HG03103 (cell line): ENCODE measurements around the gene SLC5A4.
"Not testable (repeated sequence)": the region's sequence is repeated elsewhere in the genome, so short reads cannot be mapped to it uniquely, and the experiment has no call there.

Experiments used
- ATAC-seq: cut with Tn5 transposase; IDR thresholded peaks from one replicate; pipeline ENCODE4 v1.9.1; 2021; ENCODE audit warnings: low read depth; ENCODE audit not compliant: unreplicated experiment

SLC5A4 gene

DNA sequence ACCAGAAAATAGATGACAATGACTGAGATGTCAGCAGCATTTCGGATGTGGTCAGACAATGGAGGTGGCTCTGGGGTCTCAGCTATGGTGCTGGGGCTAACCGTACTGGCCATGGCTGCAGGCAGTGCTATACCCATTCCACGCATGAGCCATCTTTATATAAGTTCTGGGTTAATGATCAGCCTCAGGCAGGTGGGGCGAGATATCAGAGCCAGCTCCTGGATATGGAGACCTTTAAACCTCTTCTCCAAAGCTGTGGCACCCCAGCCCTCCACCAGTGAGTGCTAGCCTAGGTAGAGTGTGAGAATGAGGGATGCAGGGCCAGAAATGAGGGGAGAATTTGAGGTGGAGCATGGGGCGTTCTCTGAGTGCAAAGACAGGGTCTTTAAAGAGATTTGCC is at the start of gene SLC5A4:
SLC5A4 (minus strand) TSS at position 131 of the 400 bp plus-strand sequence; CDS start at position 113, 18 bp downstream.
- no peak for ATAC-seq

- ATAC-seq: not testable (repeated sequence)
These were observed 38.8 kb upstream of the SLC5A4 start for GRCh38 chr22:32293921-32294320.

DNA sequence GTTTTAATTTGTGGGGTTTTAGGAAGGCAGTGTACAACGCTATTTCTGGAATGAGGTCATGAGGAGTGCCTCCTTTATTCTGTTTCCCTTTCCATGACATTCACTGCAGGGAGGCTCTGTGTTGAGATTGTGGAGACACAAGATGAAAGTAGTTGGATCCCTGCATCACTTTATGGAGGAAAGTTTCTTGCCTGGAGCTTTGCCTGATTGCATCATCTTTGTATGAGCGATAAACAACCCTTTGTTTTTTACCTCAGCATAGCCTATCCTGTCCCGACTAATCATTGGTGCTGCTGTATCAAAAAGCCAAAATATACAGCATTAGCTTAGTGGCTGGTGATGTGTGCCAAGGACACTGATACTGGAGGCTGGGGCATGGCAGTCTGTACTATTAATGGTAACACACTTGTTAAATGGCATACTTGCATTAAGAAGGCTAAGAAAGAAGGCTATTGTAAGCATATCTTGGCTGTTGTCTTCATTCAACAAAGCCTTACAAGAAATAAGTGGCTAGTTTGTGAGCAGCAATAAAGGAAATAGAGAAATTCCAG is 31.2 kb upstream of the SLC5A4 start:
- no peak for ATAC-seq

- no peak for ATAC-seq
These were observed 25.9 kb upstream of the SLC5A4 start for GRCh38 chr22:32281072-32281471.

- ATAC-seq: not testable (repeated sequence)
These were observed 20.2 kb upstream of the SLC5A4 start for GRCh38 chr22:32275353-32275752.

- no peak for ATAC-seq
These were observed 16.2 kb upstream of the SLC5A4 start for GRCh38 chr22:32271389-32271788.

GRCh38 chr22:32270641-32271369 is 15.7 kb upstream of the SLC5A4 start:
- ATAC-seq: no peak

DNA sequence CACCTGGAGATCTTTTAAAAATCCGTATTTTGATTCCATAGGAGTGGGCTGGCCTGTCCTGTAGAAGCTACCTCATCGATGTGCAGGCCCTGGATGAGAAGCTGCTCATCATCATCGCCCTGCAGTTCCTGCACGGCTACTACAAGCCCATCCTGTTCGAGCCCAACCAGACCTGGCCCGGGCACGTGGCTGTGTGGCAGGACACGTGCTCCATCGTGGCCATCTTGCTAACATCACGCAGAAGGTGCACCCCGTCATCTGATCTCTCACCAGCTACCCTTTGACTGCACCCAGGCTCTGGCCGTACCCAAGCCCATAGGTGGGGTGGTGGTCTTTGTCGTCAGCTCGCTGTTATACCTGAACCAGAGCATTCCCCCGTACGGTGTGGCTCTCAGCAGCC is 14.2 kb upstream of the SLC5A4 start:
- ATAC-seq: no peak

DNA sequence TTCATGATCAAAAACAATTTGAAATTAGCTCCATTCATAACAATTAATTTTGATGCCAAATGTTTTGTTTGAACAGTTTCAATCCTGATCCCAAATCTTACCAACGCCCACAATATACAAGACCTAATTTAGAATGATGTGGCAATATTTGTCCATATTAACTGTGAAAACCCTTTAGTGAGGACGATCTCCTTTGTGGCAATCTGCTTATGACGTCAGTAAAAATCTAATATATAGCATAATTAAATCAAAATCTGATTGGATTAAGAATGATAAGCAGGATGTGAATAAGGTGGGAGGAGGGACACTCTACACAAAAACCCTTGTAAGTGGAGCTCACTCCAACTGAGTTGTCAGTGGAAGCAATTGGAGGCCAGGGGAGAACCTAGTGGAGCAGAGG is 11.9 kb upstream of the SLC5A4 start:
- no peak for ATAC-seq

DNA sequence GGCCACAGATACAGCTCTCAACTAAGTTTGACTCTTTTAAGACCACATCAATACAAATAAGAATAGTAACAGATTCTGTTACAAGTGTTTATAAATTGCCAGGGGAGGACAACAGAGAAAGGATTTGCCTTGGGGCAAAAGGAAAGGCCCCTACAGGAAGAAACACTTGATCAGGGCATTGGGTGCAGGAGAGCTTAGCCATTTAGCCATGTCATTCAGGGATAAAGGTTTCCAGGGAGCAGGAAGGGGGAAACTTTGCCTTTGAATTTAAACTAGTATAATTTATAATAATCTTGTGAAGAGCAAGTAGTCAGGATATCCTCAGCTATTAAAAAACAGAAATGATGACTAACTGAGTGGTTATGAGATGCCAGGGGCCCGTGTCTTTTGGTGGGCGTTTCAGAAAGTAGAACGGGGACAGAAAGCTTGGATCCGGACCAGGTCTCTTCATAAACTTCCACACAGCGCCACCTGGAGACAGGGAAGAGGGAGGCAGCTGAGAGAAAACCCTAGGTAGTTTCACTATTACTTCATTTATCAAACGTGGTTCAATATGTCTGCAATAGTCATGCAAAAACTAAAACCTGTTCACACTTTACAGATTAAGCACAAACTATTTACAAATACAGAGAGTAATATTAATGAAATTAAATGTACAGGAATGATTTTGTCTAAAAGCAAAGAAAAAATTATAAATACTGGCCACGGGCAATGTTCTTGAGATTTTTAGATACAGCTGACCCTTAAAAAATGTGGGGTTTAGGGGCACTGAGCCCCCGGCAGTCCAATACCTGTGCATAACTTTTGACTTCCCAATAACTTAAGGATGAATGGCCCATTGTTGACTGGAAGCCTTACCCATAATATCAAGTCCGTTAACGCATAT is 11.0 kb upstream of the SLC5A4 start:
- ATAC-seq: no peak

DNA sequence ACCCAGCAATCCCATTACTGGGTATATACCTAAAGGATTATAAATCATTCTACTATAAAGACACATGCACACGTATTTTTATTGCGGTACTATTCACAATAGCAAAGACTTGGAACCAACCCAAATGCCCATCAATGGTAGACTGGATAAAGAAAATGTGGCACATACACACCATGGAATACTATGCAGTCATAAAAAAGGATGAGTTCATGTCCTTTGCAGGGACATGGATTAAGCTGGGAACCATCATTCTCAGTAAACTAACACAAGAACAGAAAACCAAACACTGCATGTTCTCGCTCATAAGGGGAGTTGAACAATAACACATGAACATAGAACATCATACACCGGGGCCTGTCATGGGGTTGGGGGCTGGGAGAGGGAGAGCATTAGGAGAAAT is 8.5 kb upstream of the SLC5A4 start:
- ATAC-seq: not testable (repeated sequence)

DNA sequence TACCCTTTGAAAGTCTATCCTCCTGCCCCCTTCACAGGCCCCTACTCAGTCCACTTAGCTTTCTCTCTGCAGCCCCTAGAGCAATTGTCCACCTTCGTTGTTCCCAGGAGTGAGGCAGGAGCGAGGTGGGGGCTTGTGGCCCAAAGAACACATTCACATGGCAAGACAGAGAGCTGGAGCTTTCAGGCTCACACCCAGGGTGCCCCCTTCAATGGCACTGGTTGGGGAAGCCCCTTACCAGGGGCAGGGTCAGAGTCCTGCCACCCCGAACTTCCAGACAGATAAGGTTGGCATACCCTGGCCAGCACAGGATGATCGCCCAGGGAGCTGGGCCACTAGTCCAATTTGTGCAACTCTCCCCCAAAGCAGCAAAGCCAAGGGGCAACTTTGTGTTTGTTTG is 6.2 kb upstream of the SLC5A4 start:
- no peak for ATAC-seq

DNA sequence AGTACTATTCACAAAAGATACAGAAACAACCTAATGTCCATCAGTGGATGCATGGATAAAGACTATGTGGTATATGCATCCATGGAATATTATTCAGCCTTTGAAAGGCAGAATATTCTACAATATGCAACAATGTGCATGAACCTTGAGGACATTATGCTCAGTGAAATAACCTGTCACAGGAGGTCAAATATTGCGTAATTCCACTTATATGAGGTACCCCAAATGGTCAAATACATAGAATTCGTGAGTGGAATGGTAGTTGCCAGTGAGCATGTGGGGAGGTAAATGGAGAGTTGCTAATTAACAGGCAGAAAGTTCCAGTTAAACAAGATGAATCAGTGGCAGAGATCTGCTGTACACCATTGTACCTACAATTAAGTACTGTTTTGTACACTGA is 3.6 kb upstream of the SLC5A4 start:
- ATAC-seq: no peak

GRCh38 chr22:32255726-32256125 is 579 bp upstream of the SLC5A4 start:
- no peak for ATAC-seq

DNA sequence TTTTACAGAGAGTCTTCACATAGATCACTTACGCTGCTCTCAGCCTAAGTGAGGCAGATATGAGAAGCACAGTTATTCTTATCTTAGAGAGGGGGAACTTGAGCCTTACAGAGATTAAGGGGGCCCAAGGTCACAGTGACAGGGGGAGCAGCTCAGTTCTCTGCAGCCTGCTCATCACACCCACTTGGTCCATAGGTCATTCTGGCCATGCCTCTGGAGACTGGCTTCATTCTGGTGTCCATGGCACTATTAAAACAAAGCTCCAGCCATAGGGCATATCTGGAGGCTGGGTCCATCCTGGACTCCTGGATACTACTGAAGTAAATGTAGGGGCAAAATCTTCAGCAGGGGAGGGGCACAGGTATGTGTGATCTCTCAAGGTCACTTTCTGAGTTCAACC is 5.9 kb downstream of the SLC5A4 start:
- no peak for ATAC-seq

DNA sequence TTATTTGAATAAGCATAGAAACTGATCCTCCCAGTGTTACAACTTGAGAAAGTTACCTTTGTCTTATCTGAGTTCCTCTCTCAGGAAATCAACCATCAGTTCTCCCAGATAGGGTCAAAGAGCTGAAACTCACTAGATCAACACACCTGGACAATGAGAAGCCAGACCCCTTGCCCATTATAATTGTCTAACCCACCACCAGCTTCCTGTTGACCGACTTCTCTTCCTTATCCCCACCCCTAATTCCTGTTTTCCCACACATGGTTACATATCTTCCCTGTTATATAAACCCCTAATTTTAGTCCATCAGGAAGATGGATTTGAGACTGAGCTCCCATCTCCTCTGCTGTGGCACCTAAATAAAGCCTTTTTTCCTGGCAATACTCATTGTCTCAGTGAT is 6.9 kb downstream of the SLC5A4 start:
- no peak for ATAC-seq

- ATAC-seq: no peak
These were observed 9.0 kb downstream of the SLC5A4 start for GRCh38 chr22:32246166-32246565.

- ATAC-seq: no peak
These were observed 10.1 kb downstream of the SLC5A4 start for GRCh38 chr22:32245042-32245441.

DNA sequence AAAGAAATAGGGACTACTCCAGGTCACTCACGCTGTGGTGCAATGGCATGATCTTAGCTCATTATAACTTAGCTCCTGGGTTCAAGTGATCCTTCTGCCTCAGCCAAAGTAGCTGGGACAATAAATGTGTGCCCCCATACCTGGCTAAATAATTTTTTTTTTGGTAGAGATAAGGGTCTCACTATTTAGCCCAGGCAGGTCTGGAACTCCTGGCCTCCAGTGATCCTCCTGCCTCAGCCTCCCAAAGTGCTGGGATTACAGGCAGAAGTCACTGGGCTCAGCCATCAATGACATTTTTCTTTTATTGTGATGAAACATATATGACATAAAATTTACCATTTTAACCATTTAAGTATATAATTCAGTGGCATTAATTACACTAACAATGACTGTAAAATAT is 10.6 kb downstream of the SLC5A4 start:
- ATAC-seq: no peak

DNA sequence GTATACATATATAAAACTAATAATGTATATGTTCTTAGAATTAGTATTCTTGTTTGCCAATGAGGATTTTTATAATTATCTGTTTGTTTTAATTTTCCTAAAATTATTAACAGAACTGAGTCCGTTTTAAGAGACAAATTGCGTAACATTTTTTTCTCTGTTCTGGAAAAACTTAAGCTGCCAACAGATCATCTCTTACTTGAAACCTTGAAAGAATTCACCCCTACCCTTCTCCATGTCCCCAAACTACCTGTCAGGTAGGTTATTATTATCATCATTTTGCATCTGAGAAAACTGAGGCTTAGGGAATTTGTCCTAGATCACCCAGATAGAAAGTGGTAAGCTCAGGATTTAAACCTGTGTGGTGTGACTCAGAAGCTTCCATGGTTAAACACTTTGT is 14.7 kb downstream of the SLC5A4 start:
- no peak for ATAC-seq

DNA sequence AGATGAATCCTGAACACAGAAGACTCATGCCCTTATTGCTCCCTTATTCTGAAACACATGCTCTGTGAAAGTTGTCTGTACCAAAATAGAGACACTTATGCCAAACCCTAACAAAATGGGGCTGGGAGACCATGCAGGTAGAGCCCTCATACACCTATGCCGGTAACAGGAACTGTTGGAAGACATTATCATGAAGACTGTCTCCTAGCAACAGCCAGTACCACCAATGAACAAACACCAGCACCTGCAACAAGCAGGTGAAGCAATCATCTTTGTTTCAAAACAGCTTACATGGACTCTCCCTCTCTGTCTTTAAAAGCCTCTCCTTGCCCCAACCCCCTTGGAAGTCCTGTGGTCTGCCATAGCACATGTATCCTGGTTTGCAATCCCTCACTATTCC is 17.2 kb downstream of the SLC5A4 start:
- ATAC-seq: no peak

- no peak for ATAC-seq
These were observed 18.2 kb downstream of the SLC5A4 start for GRCh38 chr22:32236970-32237369.
